ENCODE measurements around the gene TRAPPC3.

TRAPPC3 gene

GRCh38 chr1:36115931-36116330 lies 33.4 kb downstream of the TRAPPC3 start:
- H3K27ac ChIP-seq (ENCODE audit: low read depth, low read length), result no peak overlapping the region
- H3K27me3 ChIP-seq (ENCODE audit: low read length), result no peaks in the 10 kb centered on the region
- no peak for TF ChIP-seq CTCF (IDR thresholded peaks at IDR 0.05; ENCODE audit: insufficient read depth, low read length, poor library complexity, severe bottlenecking)
- no peak for TF ChIP-seq EZH2phosphoT487 (conservative IDR thresholded peaks at IDR 0.05; ENCODE audit: low read length)
- no peaks in the 10 kb centered on the region for H3K9me3 ChIP-seq (ENCODE audit: insufficient read depth, low read length)
- H3K4me2 ChIP-seq (ENCODE audit: low read depth, low read length, poor library complexity, severe bottlenecking), result no peak overlapping the region
- no peak overlapping the region for H3K9ac ChIP-seq (ENCODE audit: low read length)
- no peaks in the 10 kb centered on the region for H3F3A ChIP-seq (ENCODE audit: insufficient read depth)
- H3K79me2 ChIP-seq (ENCODE audit: insufficient read depth, low read length), result no peaks in the 10 kb centered on the region
- H3K9me2 ChIP-seq (replicated peaks; ENCODE audit: insufficient read depth, low read length), result no peaks in the 10 kb centered on the region
- H2AFZ ChIP-seq (ENCODE audit: low read depth, low read length, severe bottlenecking), result no peak overlapping the region
- H3K36me3 ChIP-seq (ENCODE audit: low read length), result no peaks in the 10 kb centered on the region
- no peak overlapping the region for H3K4me3 ChIP-seq (ENCODE audit: insufficient read depth, low read length, poor library complexity, severe bottlenecking)
- no peaks in the 10 kb centered on the region for H4K20me1 ChIP-seq (ENCODE audit: low read depth, low read length)

GRCh38 chr1:36115200-36115669 lies 34.1 kb downstream of the TRAPPC3 start:
- no peaks in the 10 kb centered on the region for H3K36me3 ChIP-seq (ENCODE audit: low read length)
- no peaks in the 10 kb centered on the region for H4K20me1 ChIP-seq (ENCODE audit: low read depth, low read length)
- no peaks in the 10 kb centered on the region for H3K27me3 ChIP-seq (ENCODE audit: low read length)
- no peak overlapping the region for H2AFZ ChIP-seq (ENCODE audit: low read depth, low read length, severe bottlenecking)
- H3K4me2 ChIP-seq (ENCODE audit: low read depth, low read length, poor library complexity, severe bottlenecking), result no peak overlapping the region
- no peak overlapping the region for H3K27ac ChIP-seq (ENCODE audit: low read depth, low read length)
- no peaks in the 10 kb centered on the region for H3K9me2 ChIP-seq (replicated peaks; ENCODE audit: insufficient read depth, low read length)
- H3K79me2 ChIP-seq (ENCODE audit: insufficient read depth, low read length), result no peaks in the 10 kb centered on the region
- no peaks in the 10 kb centered on the region for H3F3A ChIP-seq (ENCODE audit: insufficient read depth)
- no peaks in the 10 kb centered on the region for H3K9me3 ChIP-seq (ENCODE audit: insufficient read depth, low read length)
- H3K9ac ChIP-seq (ENCODE audit: low read length), result no peak overlapping the region
- no peak overlapping the region for H3K4me3 ChIP-seq (ENCODE audit: insufficient read depth, low read length, poor library complexity, severe bottlenecking)
- TF ChIP-seq EZH2phosphoT487 (conservative IDR thresholded peaks at IDR 0.05; ENCODE audit: low read length), result no peak
- TF ChIP-seq CTCF (IDR thresholded peaks at IDR 0.05; ENCODE audit: insufficient read depth, low read length, poor library complexity, severe bottlenecking), result no peak

GRCh38 chr1:36114371-36114770 lies 34.9 kb downstream of the TRAPPC3 start:
- TF ChIP-seq CTCF (IDR thresholded peaks at IDR 0.05; ENCODE audit: insufficient read depth, low read length, poor library complexity, severe bottlenecking) (no peak), EZH2phosphoT487 (conservative IDR thresholded peaks at IDR 0.05; ENCODE audit: low read length) (no peak)
- no peak overlapping the region for H3K4me2 ChIP-seq (ENCODE audit: low read depth, low read length, poor library complexity, severe bottlenecking)
- H3K4me3 ChIP-seq (ENCODE audit: insufficient read depth, low read length, poor library complexity, severe bottlenecking), result no peak overlapping the region
- H2AFZ ChIP-seq (ENCODE audit: low read depth, low read length, severe bottlenecking), result no peak overlapping the region
- no peaks in the 10 kb centered on the region for H4K20me1 ChIP-seq (ENCODE audit: low read depth, low read length)
- no peaks in the 10 kb centered on the region for H3K9me2 ChIP-seq (replicated peaks; ENCODE audit: insufficient read depth, low read length)
- H3K79me2 ChIP-seq (ENCODE audit: insufficient read depth, low read length), result no peaks in the 10 kb centered on the region
- H3K9me3 ChIP-seq (ENCODE audit: insufficient read depth, low read length), result no peaks in the 10 kb centered on the region
- H3K9ac ChIP-seq (ENCODE audit: low read length), result no peak overlapping the region
- H3K36me3 ChIP-seq (ENCODE audit: low read length), result no peaks in the 10 kb centered on the region
- H3F3A ChIP-seq (ENCODE audit: insufficient read depth), result no peaks in the 10 kb centered on the region
- H3K27ac ChIP-seq (ENCODE audit: low read depth, low read length), result no peak overlapping the region
- no peaks in the 10 kb centered on the region for H3K27me3 ChIP-seq (ENCODE audit: low read length)

Data from SU-DHL-6 (cell line).